Stimulated activated naive CD8-positive, alpha-beta T cell treated with anti-CD3 and anti-CD28 coated beads, Interleukin-15, amount 100 ng/mL, for 72 hours (primary cell): ENCODE measurements around the gene RTP4.
"Not testable (repeated sequence)": the region's sequence is repeated elsewhere in the genome, so short reads cannot be mapped to it uniquely, and the experiment has no call there.

Experiments
- ATAC-seq: fragments of 150-1000 bp; cut with Tn5 transposase; 2 replicates; pipeline ENCODE4 v1.10.0; 2021; ENCODE audit warnings: mild to moderate bottlenecking, moderate library complexity
- DNase-seq, 2 donors: peaks; one replicate each; pipeline ENCODE4 v3.0.0; 2021 to 2022
- H3K27ac Mint-ChIP-seq, 2 donors: one replicate each; pipeline ENCODE4 v1.8.0; 2022; ENCODE audit warnings: mild to moderate bottlenecking in 2 of 2, mixed read lengths in 2 of 2, moderate library complexity in 2 of 2
- H3K27me3 Mint-ChIP-seq: one replicate; pipeline ENCODE4 v1.8.0; 2022; ENCODE audit warnings: mixed read lengths
- H3K4me1 Mint-ChIP-seq: one replicate; pipeline ENCODE4 v1.8.0; 2022; ENCODE audit warnings: mild to moderate bottlenecking, mixed read lengths
- H3K4me3 Mint-ChIP-seq, 2 donors: one replicate each; pipeline ENCODE4 v1.8.0; 2022; ENCODE audit warnings: mild to moderate bottlenecking in 2 of 2, mixed read lengths in 2 of 2, moderate library complexity in 1 of 2
- H3K9me3 Mint-ChIP-seq, 2 donors: one replicate each; pipeline ENCODE4 v1.8.0; 2022; ENCODE audit warnings: mixed read lengths in 2 of 2

RTP4 gene

GRCh38 chr3:187403768-187404288 lies 35.6 kb downstream of the RTP4 start:
- Mint-ChIP-seq H3K4me3 (no peak overlapping the region), H3K27me3 (peaks cover 32% of the 10 kb centered on the region), H3K9me3 (no peaks in the 10 kb centered on the region), H3K27ac (no peak overlapping the region), H3K4me1 (no peaks in the 10 kb centered on the region)
- ATAC-seq (no peak), DNase-seq (no peak)

GRCh38 chr3:187406927-187407326 lies 38.7 kb downstream of the RTP4 start:
- DNase-seq = no peak
- Mint-ChIP-seq H3K9me3 (no peaks in the 10 kb centered on the region), H3K4me1 (no peaks in the 10 kb centered on the region), H3K27me3 (peaks cover 28% of the 10 kb centered on the region), H3K4me3 (no peak overlapping the region), H3K27ac (no peak overlapping the region)
- no peak for ATAC-seq

GRCh38 chr3:187411991-187412781 lies 44.0 kb downstream of the RTP4 start:
- not testable (repeated sequence) for H3K4me3 Mint-ChIP-seq, ATAC-seq, H3K4me1 Mint-ChIP-seq, H3K27ac Mint-ChIP-seq, H3K9me3 Mint-ChIP-seq, DNase-seq
- H3K27me3 Mint-ChIP-seq = peaks cover 20% of the 10 kb centered on the region
